Measurements from ENCODE around the gene GSG1.
A peak's percentile ranks its signal among the peaks of the same experiment; 100 is the strongest.

Gene GSG1

GRCh38 chr12:13103391-13104033, at the start of gene GSG1:
GSG1 (minus strand) TSS chr12:13103667; CDS start chr12:13103512, 155 bp downstream.
- peak in 2 of 3 donors; percentile 24 to 36 for DNase-seq (ENCODE audit: low read depth in 2 of 3, low spot score in 1 of 3)

GRCh38 chr12:13153180-13153579, 49.7 kb upstream of the GSG1 start:
- no peak for DNase-seq (ENCODE audit: low read depth in 2 of 3, low spot score in 1 of 3)

GRCh38 chr12:13152756-13153155, 49.3 kb upstream of the GSG1 start:
- DNase-seq (ENCODE audit: low read depth in 2 of 3, low spot score in 1 of 3), result no peak

- no peak for DNase-seq (ENCODE audit: low read depth in 2 of 3, low spot score in 1 of 3)
These were observed 48.8 kb upstream of the GSG1 start for GRCh38 chr12:13152281-13152680.

DNA sequence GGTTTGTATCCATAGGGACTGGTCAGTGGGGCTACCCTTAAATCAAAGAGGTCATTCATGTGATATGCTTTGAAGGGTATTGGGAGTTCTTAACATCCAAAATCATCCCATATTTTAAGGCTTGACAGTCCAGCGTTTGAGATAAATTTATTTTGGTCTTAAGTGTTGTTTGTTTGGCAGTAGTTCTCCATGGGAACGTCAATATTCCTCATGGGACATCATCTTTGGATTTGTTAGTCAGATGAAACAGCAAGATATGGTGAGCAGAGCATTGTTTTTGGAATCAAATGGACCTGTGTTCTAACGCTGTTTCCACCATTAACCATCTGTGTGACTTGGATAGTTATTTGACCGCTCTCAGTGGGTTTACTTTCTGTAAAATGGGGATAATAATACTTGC, 45.9 kb upstream of the GSG1 start:
- no peak for DNase-seq (ENCODE audit: low read depth in 2 of 3, low spot score in 1 of 3)

DNA sequence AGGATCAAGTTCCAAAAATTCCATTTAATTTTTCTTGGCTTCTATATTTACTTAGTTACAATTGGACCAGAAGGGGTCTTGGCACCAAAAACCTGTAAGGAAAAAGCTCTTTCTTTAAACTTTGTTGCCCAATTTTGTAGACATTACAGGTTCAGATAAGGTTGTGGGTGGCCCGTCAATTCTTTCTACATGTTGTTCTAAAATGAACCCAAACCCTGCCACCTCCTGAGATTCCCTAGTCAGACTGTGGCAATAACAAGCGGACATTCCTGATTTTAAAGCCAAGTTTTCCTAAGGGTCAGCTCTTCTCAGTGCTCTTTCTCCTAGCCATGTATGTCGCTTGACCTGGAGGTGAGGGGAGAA, 45.0 kb upstream of the GSG1 start:
- no peak for DNase-seq (ENCODE audit: low read depth in 2 of 3, low spot score in 1 of 3)

GRCh38 chr12:13147688-13148484, 44.4 kb upstream of the GSG1 start:
- no peak for DNase-seq (ENCODE audit: low read depth in 2 of 3, low spot score in 1 of 3)

- no peak for DNase-seq (ENCODE audit: low read depth in 2 of 3, low spot score in 1 of 3)
These were observed 43.0 kb upstream of the GSG1 start for GRCh38 chr12:13146336-13146938.

GRCh38 chr12:13144266-13144828, 40.9 kb upstream of the GSG1 start:
- DNase-seq (ENCODE audit: low read depth in 2 of 3, low spot score in 1 of 3), result no peak

GRCh38 chr12:13142747-13143146, 39.3 kb upstream of the GSG1 start:
- no peak for DNase-seq (ENCODE audit: low read depth in 2 of 3, low spot score in 1 of 3)

GRCh38 chr12:13141686-13142085, 38.2 kb upstream of the GSG1 start:
- no peak for DNase-seq (ENCODE audit: low read depth in 2 of 3, low spot score in 1 of 3)

DNA sequence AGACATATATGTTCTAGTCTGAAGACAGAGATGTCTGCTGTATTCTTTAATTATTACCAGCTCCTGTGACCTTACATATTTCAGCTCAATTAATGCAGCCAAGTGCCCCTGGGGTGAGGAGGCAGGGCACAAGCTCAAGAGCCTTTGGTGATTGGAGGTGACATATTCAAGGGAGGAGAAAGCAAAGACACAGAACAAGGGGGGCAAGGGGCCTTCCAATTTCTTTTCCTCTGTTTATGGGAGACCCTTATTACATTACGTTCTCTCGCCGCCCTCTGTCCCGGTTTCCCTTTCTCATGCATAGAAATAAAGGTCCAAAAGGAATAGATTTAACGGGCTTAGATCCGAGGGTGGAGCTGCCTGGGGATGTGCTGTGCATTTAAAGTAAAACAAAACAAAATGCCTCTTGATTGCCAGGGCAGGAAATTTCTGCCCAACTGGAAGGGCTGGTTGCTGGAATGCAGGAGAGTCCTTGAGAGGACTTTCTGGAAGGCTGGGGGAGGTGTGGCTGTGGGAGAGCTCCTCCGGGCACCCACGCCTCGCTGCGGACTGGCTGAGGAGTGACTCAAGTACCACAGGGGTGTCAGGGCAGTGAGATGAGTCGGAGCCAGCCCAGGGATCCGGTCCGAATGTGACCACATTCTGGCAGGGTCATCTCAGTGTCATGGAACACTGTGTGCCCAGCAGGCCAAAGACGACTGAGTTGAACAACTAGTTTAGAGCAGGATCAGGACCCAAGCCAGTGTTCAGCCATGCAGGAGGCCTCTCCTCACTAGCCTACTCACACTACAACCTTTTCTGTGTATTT, 32.1 kb upstream of the GSG1 start:
- no peak for DNase-seq (ENCODE audit: low read depth in 2 of 3, low spot score in 1 of 3)

GRCh38 chr12:13133886-13134285, 30.4 kb upstream of the GSG1 start:
- no peak for DNase-seq (ENCODE audit: low read depth in 2 of 3, low spot score in 1 of 3)

DNA sequence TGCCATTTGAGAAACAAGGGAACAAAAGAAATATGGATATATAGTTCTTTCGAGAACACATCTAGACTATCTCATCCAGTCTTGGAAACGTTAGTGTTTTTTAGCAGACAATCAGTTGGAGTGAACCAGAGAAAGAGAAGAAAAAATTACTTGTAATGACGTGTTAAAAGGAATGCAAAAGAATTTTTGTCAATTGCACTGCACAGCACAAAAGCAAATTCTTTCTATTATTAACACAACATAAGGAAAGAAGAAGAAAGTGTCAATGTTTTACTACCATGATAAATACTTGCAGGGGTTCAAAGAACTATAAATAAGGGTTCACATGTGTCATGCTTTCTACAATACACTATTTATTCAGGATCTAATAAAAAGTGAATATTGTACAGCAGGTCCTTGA, 27.5 kb upstream of the GSG1 start:
- no peak for DNase-seq (ENCODE audit: low read depth in 2 of 3, low spot score in 1 of 3)

DNA sequence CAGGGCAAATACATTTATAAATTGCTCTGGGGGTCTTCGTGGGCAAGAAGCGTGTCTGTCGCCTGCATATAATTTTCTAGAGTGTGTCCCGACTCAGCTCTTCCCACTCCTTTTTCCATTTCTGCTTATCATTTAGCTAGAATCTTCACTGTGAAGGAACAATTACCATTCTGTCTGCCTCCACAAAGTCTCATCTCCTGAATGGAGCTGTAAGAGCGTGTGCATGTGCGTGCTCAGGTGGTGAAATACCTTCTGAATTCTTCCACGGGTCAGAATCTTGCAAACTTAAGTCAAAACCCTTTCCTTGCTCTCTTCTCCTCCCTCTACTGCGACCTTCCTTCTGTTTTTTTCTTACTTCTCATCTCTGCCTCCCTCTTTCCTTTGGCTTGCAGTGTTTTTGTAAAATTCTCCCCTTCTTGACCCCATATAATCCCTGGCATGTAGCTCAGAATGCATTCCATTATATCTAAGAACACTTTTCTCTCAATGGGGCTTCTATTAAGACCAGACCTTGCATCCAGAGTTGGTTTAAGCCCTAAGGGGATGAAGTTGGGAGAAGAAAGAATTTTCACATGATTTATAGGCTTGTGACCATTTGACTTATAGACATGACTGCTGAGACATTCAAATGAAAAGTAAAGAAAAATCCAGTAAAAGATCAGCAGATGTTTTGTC, 25.0 kb upstream of the GSG1 start:
- DNase-seq (ENCODE audit: low read depth in 2 of 3, low spot score in 1 of 3), result no peak

DNA sequence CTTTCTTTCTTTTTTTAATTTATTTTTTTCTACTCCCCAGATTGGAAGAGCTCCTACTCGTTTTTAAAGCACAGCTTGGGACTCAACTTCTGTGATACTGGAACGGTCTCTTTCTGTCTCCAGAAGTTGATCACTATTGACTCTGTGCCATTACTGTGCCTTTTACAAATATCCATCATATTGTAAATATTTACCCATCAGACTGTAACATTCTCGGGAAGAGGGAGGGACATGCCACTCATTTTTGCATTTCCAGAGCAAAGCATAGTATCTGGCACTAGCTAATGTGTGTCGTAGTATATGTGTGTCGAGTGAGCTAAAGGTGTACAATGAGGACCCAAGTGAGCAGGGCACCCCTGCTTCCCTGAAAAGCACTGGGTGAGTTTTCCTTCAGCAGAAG, 24.0 kb upstream of the GSG1 start:
- DNase-seq (ENCODE audit: low read depth in 2 of 3, low spot score in 1 of 3), result no peak

GRCh38 chr12:13126494-13126893, 23.0 kb upstream of the GSG1 start:
- no peak for DNase-seq (ENCODE audit: low read depth in 2 of 3, low spot score in 1 of 3)

DNA sequence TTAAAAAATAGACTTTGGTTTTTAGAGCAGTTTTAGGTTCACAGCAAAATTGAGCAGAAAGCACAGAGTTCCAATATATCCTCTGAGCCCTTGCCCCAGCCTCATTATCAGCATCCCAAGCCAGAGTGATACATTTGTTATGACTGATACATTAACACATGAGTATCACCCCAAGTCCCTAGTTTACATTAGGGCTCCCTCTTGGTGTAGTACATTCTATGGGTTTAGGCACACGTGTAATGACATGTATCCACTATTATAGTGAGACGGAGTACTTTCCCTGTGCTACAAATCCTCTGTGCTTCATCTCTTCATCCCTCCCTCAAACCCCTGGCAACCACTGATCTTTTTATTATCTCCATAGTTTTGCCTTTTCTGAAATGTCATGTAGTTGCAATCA, 22.5 kb upstream of the GSG1 start:
- DNase-seq (ENCODE audit: low read depth in 2 of 3, low spot score in 1 of 3), result no peak

- no peak for DNase-seq (ENCODE audit: low read depth in 2 of 3, low spot score in 1 of 3)
These were observed 21.4 kb upstream of the GSG1 start for GRCh38 chr12:13124656-13125505.

GRCh38 chr12:13121568-13121967, 18.1 kb upstream of the GSG1 start:
- DNase-seq (ENCODE audit: low read depth in 2 of 3, low spot score in 1 of 3), result no peak

Measured in stimulated activated CD4-positive, alpha-beta T cell treated with anti-CD3 and anti-CD28 coated beads, Interleukin-12 subunit alpha, Interleukin-12 subunit beta, amount 100 ng/mL, for 48 hours (primary cell).